Mucosa of rectum (tissue), 2 donors: Measurements from ENCODE around the gene ABL2.
"Not testable (repeated sequence)": the region's sequence is repeated elsewhere in the genome, so short reads cannot be mapped to it uniquely, and the experiment has no call there.

Experiments
- H3K27ac ChIP-seq, 2 donors: one replicate each; pipeline ENCODE4 v1.7.0; 2013; ENCODE audit warnings: inconsistent platforms in 2 of 2, low read depth in 2 of 2, low read length in 2 of 2
- H3K27me3 ChIP-seq, 2 donors: one replicate each; pipeline ENCODE4 v1.7.0; 2013; ENCODE audit warnings: low read length in 2 of 2; ENCODE audit not compliant: control insufficient read depth in 2 of 2, insufficient read depth in 2 of 2
- H3K36me3 ChIP-seq, 2 donors: one replicate each; pipeline ENCODE4 v1.7.0; 2013; ENCODE audit warnings: low read length in 2 of 2; ENCODE audit not compliant: control insufficient read depth in 2 of 2, insufficient read depth in 2 of 2
- H3K4me1 ChIP-seq, 2 donors: one replicate each; pipeline ENCODE4 v1.7.0; 2013; ENCODE audit warnings: low read length in 2 of 2, mild to moderate bottlenecking in 1 of 2; ENCODE audit not compliant: control insufficient read depth in 2 of 2, insufficient read depth in 2 of 2
- H3K4me3 ChIP-seq, 2 donors: one replicate each; pipeline ENCODE4 v1.7.0; 2013; ENCODE audit warnings: low read length in 2 of 2
- H3K9ac ChIP-seq, 2 donors: one replicate each; pipeline ENCODE4 v1.7.0; 2013; ENCODE audit warnings: low read length in 2 of 2, low read depth in 1 of 2, mild to moderate bottlenecking in 1 of 2
- H3K9me3 ChIP-seq, 2 donors: one replicate each; pipeline ENCODE4 v1.7.0; 2013; ENCODE audit warnings: low read length in 2 of 2; ENCODE audit not compliant: control insufficient read depth in 2 of 2
- donor health status: healthy.
- donor health status: Normal muscosa, but diverticular disease.

The ABL2 gene

GRCh38 chr1:179229214-179230140 is at the start of gene ABL2:
TSS of gene ABL2 (minus strand) at chr1:179229677. CDS start at chr1:179229397, 280 bp downstream.
- Histone ChIP-seq H3K4me3 (peak within 1 kb of the TSS; percentile 78 to 79), H3K27ac (peak within 1 kb of the TSS; percentile 70 to 76), H3K27me3 (no peaks in the 10 kb centered on the region), H3K9ac (peak within 1 kb of the TSS; percentile 63 to 81), H3K9me3 (no peaks in the 10 kb centered on the region), H3K36me3 (no peaks in the 10 kb centered on the region), H3K4me1 (peaks cover 24% of the 10 kb centered on the region in 2 donors)

GRCh38 chr1:179278920-179279319 is 49.4 kb upstream of the ABL2 start:
- Histone ChIP-seq H3K27me3 (no peaks in the 10 kb centered on the region), H3K27ac (no peak overlapping the region), H3K36me3 (no peaks in the 10 kb centered on the region), H3K4me1 (no peaks in the 10 kb centered on the region), H3K9me3 (no peaks in the 10 kb centered on the region), H3K4me3 (no peak overlapping the region), H3K9ac (no peak overlapping the region)

- not testable (repeated sequence) for H3K27me3 ChIP-seq, H3K4me1 ChIP-seq, H3K4me3 ChIP-seq, H3K9ac ChIP-seq, H3K27ac ChIP-seq, H3K9me3 ChIP-seq, H3K36me3 ChIP-seq
Observed at GRCh38 chr1:179274424-179274823, 44.9 kb upstream of the ABL2 start.

GRCh38 chr1:179269071-179269470 is 39.6 kb upstream of the ABL2 start:
- Histone ChIP-seq H3K27ac (no peak overlapping the region), H3K9ac (no peak overlapping the region), H3K4me3 (no peak overlapping the region), H3K27me3 (no peaks in the 10 kb centered on the region), H3K4me1 (no peaks in the 10 kb centered on the region), H3K9me3 (no peaks in the 10 kb centered on the region), H3K36me3 (no peaks in the 10 kb centered on the region)

GRCh38 chr1:179264507-179264906 is 35.0 kb upstream of the ABL2 start:
- Histone ChIP-seq H3K27ac (no peak overlapping the region), H3K27me3 (no peaks in the 10 kb centered on the region), H3K4me1 (no peaks in the 10 kb centered on the region), H3K9ac (no peak overlapping the region), H3K9me3 (no peaks in the 10 kb centered on the region), H3K36me3 (no peaks in the 10 kb centered on the region), H3K4me3 (no peak overlapping the region)

- no peak overlapping the region for H3K9ac ChIP-seq
- H3K9me3 ChIP-seq = no peaks in the 10 kb centered on the region
- no peaks in the 10 kb centered on the region for H3K27me3 ChIP-seq
- H3K27ac ChIP-seq = no peak overlapping the region
- H3K36me3 ChIP-seq = no peaks in the 10 kb centered on the region
- H3K4me1 ChIP-seq = no peaks in the 10 kb centered on the region
- H3K4me3 ChIP-seq = no peak overlapping the region
Observed at GRCh38 chr1:179263121-179263520, 33.6 kb upstream of the ABL2 start.

- no peak overlapping the region for H3K4me3 ChIP-seq
- no peak overlapping the region for H3K27ac ChIP-seq
- no peaks in the 10 kb centered on the region for H3K27me3 ChIP-seq
- H3K9ac ChIP-seq = no peak overlapping the region
- no peaks in the 10 kb centered on the region for H3K9me3 ChIP-seq
- no peaks in the 10 kb centered on the region for H3K36me3 ChIP-seq
- no peaks in the 10 kb centered on the region for H3K4me1 ChIP-seq
Observed at GRCh38 chr1:179262183-179262582, 32.7 kb upstream of the ABL2 start.

- no peaks in the 10 kb centered on the region for H3K36me3 ChIP-seq
- H3K27me3 ChIP-seq = no peaks in the 10 kb centered on the region
- no peaks in the 10 kb centered on the region for H3K4me1 ChIP-seq
Observed at GRCh38 chr1:179253286-179253972, 24.0 kb upstream of the ABL2 start.

GRCh38 chr1:179252606-179253005 is 23.1 kb upstream of the ABL2 start:
- no peak overlapping the region for H3K4me3 ChIP-seq
- no peaks in the 10 kb centered on the region for H3K36me3 ChIP-seq
- no peaks in the 10 kb centered on the region for H3K9me3 ChIP-seq
- no peak overlapping the region for H3K9ac ChIP-seq
- H3K27ac ChIP-seq = no peak overlapping the region
- H3K27me3 ChIP-seq = no peaks in the 10 kb centered on the region
- no peaks in the 10 kb centered on the region for H3K4me1 ChIP-seq

More at GRCh38 chr1:179253286-179253972, 24.0 kb upstream of the ABL2 start:
- H3K27ac ChIP-seq = no peak overlapping the region
- H3K9ac ChIP-seq = no peak overlapping the region
- H3K4me3 ChIP-seq = no peak overlapping the region
- H3K9me3 ChIP-seq = no peaks in the 10 kb centered on the region

- no peak overlapping the region for H3K9ac ChIP-seq
- H3K4me3 ChIP-seq = no peak overlapping the region
- H3K9me3 ChIP-seq = no peaks in the 10 kb centered on the region
- H3K27ac ChIP-seq = no peak overlapping the region
- no peaks in the 10 kb centered on the region for H3K4me1 ChIP-seq
- no peaks in the 10 kb centered on the region for H3K27me3 ChIP-seq
- H3K36me3 ChIP-seq = no peaks in the 10 kb centered on the region
Observed at GRCh38 chr1:179251675-179252074, 22.2 kb upstream of the ABL2 start.
